HG03575 (cell line): Measurements from ENCODE around the gene SLC16A5.
"Not testable (repeated sequence)": the region's sequence is repeated elsewhere in the genome, so short reads cannot be mapped to it uniquely, and the experiment has no call there.

ENCODE experiments used
- ATAC-seq: cut with Tn5 transposase; IDR thresholded peaks from one replicate; pipeline ENCODE4 v1.9.1; 2021; ENCODE audit not compliant: unreplicated experiment, insufficient number of reproducible peaks, low FRiP score; ENCODE audit errors: extremely low read depth

Gene SLC16A5, protein sequence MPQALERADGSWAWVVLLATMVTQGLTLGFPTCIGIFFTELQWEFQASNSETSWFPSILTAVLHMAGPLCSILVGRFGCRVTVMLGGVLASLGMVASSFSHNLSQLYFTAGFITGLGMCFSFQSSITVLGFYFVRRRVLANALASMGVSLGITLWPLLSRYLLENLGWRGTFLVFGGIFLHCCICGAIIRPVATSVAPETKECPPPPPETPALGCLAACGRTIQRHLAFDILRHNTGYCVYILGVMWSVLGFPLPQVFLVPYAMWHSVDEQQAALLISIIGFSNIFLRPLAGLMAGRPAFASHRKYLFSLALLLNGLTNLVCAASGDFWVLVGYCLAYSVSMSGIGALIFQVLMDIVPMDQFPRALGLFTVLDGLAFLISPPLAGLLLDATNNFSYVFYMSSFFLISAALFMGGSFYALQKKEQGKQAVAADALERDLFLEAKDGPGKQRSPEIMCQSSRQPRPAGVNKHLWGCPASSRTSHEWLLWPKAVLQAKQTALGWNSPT

GRCh38 chr17:75087558-75088453, at the start of gene SLC16A5:
TSS of gene SLC16A5 (plus strand) at chr17:75087954. CDS start at chr17:75093637, 5,683 bp downstream.
- no peak for ATAC-seq

DNA sequence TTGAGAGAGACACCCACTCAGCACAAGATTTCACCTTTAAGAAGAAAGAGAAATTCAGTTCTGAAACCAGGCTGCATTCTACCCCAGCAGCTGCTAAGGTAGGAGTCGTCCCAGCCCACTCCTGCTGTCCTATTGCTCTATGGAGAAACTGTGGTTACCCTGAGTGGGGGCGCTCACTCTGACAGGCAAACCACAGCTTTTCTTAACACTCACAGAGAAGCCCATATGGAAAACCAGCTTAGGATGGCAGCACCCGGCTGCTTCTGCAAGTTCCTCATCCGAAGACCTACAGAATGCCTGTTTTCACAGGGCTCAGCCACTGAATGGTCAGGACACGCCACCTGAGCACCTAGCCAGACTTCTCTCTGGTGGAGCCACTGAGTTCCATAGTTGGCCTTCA, 48.5 kb upstream of the SLC16A5 start:
- ATAC-seq = no peak

DNA sequence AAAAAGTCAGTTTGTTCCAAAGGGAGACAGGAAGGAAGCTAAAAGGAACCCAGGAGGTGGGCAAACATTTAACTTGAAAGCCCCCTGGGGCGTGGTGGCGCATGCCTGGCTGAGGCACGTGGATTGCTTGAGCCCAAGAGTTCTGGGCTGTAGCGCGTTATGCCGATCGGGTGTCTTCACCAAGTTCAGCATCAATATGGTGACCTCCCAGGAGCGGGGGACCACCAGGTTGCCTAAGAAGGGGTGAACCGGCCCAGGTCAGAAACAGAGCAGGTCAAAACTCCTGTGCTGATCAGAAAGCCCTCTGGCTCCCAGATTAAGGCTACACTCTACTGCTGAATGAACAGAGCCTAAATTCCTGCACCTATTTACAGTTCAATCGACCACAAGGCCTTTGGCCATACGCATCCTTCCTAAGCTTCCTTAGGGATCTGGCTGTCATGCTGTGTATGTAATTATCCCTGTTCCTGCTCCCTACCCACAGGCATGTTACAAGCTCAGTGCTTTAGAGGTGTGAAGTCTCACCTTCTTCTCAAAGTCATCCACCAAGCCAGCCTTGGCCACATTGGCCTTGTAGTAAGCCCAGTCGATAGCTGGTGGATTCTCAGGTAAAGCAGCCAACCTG, 46.0 kb upstream of the SLC16A5 start:
- ATAC-seq = no peak

- not testable (repeated sequence) for ATAC-seq
Measured at GRCh38 chr17:75043789-75044188, 44.0 kb upstream of the SLC16A5 start.

DNA sequence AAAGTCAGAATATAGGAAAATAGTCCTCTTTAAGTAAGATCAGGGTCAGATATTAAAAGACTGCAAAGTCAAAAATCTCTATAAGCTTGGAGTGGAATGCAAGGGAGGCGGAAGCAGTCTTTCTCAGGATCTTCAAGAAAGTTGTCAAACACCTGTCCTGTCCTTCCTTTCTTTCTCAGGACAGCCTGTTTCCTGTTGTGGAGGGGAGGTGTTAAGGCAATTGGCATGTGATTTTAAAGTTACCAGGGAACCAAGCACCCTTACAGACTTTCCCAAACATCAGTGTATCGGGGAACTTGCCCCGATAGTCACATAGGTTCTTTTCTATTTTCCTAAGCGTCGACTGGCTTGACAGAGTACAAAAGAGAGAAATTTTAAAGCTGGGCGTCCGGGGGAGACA, 43.0 kb upstream of the SLC16A5 start:
- no peak for ATAC-seq

- ATAC-seq = not testable (repeated sequence)
Measured at GRCh38 chr17:75045946-75046406, 41.8 kb upstream of the SLC16A5 start.

DNA sequence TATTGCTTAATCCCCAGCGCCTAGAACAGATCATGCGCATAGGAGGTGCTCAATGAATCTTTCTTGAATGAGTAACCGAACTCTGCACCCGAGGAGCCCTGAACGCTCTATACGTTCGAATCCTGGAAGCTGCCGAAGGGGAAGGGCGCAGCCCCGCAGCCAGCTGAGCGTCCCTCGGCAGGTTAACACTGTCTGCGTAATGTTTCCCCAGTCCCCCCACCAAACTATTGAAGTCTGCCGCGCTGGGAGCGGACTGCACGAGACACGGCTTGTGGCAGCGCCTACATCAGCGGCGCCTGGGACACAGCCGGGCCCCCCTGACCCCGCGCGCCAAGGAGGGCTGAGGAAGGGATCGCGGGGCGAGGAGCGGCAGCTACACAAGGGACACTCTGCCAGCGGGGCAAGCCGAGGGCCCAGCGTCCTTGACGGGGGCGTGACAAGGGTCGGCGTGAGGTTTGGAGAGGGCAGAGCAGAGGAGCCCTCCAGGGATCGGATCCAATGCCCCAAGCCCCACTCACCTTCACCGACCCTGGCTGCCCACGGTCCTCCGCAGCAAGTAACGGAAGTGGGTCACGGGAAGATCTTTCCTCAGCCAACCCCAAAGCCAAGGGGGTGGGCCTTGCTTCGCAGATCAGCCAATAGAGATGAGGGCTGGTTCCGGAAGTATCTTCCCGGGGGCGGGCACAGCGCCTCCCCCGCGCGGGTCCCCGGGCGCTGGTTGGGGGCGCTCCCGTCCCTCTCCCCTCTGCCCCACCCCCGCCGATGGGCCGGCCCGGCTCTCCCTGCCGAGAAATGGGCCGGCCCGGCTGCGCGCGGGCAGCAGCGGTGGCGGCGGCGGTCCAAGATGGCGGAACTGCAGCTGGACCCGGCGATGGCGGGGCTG, 41.1 kb upstream of the SLC16A5 start, which contains the start of the genes ATP5PD and KCTD2:
Gene ATP5PD, minus strand, starts transcription at position 563 of the 883 bp plus-strand sequence. CDS start 4,319 bp downstream, outside the sequence.
Gene KCTD2, plus strand, starts transcription at position 819 of the 883 bp plus-strand sequence. Its CDS starts 26 bp downstream, at position 845.
- peak; percentile 75 for ATAC-seq

GRCh38 chr17:75047398-75048098, 40.2 kb upstream of the SLC16A5 start:
- no peak for ATAC-seq

DNA sequence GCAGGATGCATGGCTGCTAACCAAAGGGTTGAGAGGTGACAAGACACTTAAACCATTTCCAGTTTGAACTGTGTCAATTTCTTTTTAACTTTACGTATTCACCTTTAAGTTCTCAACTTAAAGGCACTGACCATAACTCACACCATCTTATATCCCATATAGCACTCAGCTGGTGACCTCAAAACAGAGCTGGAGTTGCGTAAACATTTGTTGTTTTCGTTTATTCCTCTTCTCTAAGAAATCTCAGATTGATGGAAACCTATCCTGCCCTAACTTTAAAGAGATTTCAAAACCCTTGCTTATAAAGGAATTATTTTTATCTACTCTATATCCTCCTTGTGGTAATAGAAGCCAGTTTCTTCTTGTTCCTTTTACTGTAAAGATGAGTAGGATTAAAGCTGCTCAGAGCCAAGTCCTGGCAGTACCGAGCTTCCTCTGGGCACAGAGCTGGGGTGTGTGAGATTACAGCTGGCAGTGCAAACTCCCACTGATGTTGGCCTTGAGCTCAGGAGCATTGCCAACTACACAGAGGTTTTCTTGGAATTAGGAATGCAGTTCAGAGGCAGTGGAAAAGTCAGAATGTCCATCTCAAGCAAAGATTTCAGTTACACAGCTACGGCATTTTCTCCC, 39.4 kb upstream of the SLC16A5 start:
- no peak for ATAC-seq

DNA sequence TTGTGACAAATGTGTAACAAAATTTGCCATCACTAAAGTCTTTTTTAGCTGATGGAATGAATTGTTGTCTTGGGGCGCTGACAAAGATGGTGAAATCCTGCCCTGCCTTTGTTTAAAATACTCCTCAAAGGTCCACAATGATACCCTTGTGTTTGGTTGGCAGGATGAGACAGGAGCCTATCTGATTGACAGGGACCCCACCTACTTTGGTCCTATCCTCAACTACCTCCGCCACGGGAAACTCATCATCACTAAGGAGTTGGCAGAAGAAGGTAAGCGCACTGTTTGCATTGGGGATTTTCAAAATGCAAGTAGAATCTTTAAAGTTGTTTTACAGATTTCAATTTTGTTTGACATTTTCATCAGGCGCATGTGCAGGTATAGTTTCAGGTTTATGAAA, 38.7 kb upstream of the SLC16A5 start:
- ATAC-seq = no peak

DNA sequence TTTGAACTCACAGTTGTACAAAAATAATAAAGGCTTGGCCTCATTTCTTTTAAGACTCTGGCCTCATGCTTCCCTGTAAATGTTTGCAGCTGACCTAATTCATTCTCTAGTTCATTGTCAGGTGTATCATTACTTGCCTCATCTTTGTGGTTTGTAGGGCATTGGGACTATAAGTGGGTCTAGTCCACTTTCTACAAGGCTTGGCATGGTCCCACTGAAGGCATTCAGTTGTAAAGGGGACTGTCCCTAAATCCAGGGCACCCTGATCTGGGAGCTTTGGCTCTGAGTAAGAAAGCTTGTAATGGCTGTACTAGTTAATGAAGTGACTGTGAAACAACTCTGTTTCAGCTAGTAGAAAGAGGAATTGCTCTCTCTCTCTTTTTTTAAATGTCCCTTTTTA, 38.0 kb upstream of the SLC16A5 start:
- ATAC-seq = no peak

DNA sequence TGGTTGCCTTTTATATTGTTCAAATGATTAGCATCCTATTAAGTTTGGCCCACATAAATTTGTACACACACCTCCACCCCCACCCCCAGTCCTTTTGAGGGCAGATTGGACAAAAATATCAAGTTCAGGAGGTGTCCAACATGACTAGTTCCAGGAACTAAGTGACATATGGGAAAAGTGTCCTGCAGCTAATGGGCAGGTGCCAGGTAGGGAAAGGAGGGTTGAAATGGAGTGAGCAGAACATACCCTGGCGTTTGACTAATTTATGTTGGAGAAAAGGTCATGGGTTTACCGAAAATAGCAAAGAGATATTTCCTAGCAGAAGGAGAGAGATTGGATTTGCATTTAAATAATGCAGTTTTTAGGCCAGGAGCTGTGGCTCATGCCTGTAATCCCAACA, 35.8 kb upstream of the SLC16A5 start:
- ATAC-seq = no peak

DNA sequence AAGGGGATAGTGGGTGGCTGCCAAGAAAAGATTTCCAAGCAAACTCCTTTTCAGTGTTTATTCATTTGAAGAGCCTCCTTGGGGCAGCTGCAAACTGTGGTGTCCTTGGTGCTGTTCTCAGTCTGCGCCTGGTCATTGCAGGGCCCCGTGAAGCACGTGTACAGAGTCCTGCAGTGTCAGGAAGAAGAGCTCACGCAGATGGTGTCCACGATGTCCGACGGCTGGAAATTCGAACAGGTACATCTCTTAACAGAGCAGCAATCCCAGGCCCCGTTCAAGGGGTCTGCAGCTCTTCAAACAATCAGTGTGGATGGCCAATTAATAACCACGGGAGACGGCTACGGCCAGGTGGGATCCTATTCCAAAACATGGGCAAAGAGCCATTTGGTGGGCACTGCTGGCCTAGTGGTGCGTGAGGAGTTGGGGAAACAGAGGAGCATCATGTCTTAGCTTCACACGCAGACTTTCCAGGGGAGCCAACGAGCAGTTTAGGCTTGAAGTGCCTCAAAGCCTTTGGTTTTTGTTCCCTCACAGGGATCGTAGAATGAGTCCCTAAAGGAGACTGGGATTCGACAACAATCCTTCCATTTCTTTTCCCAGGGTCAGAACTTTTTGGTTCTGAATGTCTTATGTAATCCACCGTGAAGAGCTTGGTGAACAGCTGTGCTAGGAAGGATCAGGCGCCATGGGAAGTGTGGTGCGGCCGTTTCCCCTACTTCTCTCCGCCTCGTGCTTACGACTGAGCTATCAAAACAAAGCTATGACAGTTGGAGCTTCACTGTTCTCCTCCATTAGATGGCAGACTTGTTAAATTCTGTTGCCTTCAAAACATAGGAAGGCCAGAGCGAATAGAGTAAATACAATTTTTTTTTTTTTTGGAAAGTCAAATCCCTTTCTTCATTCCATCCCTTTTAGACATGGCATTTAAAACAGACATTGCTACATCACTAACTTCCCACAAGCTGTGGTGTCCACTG, 28.1 kb upstream of the SLC16A5 start:
- ATAC-seq = no peak

GRCh38 chr17:75060434-75061054, 27.2 kb upstream of the SLC16A5 start:
- ATAC-seq = no peak

DNA sequence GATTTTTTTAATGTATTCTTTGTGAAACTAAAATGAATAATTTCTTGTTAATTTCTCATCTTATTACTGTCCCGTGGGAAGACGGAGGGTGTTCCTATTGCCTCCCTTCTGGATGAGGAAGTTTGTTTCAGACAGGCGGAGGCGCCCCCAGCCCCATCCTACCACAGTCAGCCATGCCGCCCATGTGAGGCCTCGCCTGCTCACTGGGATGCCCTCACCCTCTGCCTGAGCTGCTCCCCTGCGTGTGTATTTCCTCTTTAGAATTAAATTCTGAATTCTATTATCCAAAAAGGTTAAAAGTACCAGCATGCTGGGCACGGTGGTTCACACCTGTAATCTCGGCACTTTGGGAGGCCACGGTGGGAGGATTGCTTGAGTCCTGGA, 26.7 kb upstream of the SLC16A5 start:
- ATAC-seq = no peak

DNA sequence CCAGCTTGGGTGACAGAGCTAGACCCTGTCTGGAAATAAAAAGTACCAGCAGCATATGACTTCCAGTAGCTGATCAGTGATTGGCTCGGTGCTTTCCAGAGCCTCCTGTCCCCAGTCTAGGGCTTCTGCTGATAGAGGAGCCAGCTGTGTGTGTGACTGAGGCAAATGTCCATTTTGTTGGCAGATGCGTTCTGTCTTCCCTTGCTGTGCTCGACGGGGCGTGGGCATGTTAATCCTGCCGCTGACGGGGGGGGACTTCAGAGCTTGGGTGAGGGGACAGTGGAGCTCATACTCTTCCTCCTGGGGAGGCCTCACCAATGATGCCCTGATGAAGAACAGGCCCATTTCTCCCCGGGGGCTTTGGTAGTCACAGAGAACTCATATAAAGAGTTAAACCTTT, 26.1 kb upstream of the SLC16A5 start:
- no peak for ATAC-seq
